Parathyroid adenoma (tissue), 2 donors: ENCODE data around the gene ZDHHC19.

Source experiments
- H2AFZ ChIP-seq: fragments of 300-600 bp; sonication (generic); one replicate; pipeline ENCODE4 v1.7.0; 2017; ENCODE audit warnings: antibody characterized with exemption, mild to moderate bottlenecking
- H3K27ac ChIP-seq: fragments of 300-600 bp; sonication (generic); one replicate; pipeline ENCODE4 v1.7.0; 2017
- H3K27me3 ChIP-seq: fragments of 300-600 bp; sonication (generic); one replicate; pipeline ENCODE4 v1.7.0; 2017; ENCODE audit warnings: low read length; ENCODE audit not compliant: control insufficient read depth, insufficient read depth
- H3K36me3 ChIP-seq: fragments of 300-600 bp; sonication (generic); one replicate; pipeline ENCODE4 v1.7.0; 2017; ENCODE audit warnings: low read length; ENCODE audit not compliant: control insufficient read depth, insufficient read depth
- H3K4me1 ChIP-seq: fragments of 300-600 bp; sonication (generic); one replicate; pipeline ENCODE4 v1.7.0; 2017; ENCODE audit warnings: control low read depth
- H3K4me2 ChIP-seq: fragments of 300-600 bp; sonication (generic); one replicate; pipeline ENCODE4 v1.7.0; 2017; ENCODE audit warnings: low read length
- H3K4me3 ChIP-seq: fragments of 300-600 bp; sonication (generic); one replicate; pipeline ENCODE4 v1.7.0; 2017; ENCODE audit warnings: low read depth, low read length
- H3K79me2 ChIP-seq: fragments of 300-600 bp; sonication (generic); one replicate; pipeline ENCODE4 v1.7.0; 2017; ENCODE audit warnings: control low read depth
- H3K9ac ChIP-seq: fragments of 300-600 bp; sonication (generic); one replicate; pipeline ENCODE4 v1.7.0; 2017; ENCODE audit warnings: mild to moderate bottlenecking
- H3K9me3 ChIP-seq: fragments of 300-600 bp; sonication (generic); one replicate; pipeline ENCODE4 v1.7.0; 2017; ENCODE audit warnings: low read length; ENCODE audit not compliant: control insufficient read depth
- CTCF ChIP-seq: fragments of 300-600 bp; sonication (generic); IDR thresholded peaks from one replicate; pipeline ENCODE4 v1.7.0; 2017; ENCODE audit warnings: antibody characterized with exemption, mild to moderate bottlenecking
- donor health status: primary hyperparathyroidism.

ZDHHC19 gene

GRCh38 chr3:196159526-196159925 lies 51.7 kb downstream of the ZDHHC19 start:
- Histone ChIP-seq H3K27me3 (no peaks in the 10 kb centered on the region), H2AFZ (no peak overlapping the region), H3K36me3 (no peaks in the 10 kb centered on the region), H3K9me3 (no peaks in the 10 kb centered on the region), H3K27ac (no peak overlapping the region), H3K9ac (no peak overlapping the region), H3K4me1 (no peaks in the 10 kb centered on the region), H3K79me2 (no peaks in the 10 kb centered on the region), H3K4me2 (no peak overlapping the region), H3K4me3 (no peak overlapping the region)
- TF ChIP-seq CTCF, result no peak

- H3K4me3 ChIP-seq, result no peak overlapping the region
- H3K4me2 ChIP-seq, result no peak overlapping the region
- no peak overlapping the region for H2AFZ ChIP-seq
- H3K4me1 ChIP-seq, result no peaks in the 10 kb centered on the region
- no peak for TF ChIP-seq CTCF
- H3K9ac ChIP-seq, result no peak overlapping the region
- H3K36me3 ChIP-seq, result no peaks in the 10 kb centered on the region
- no peak overlapping the region for H3K27ac ChIP-seq
- H3K9me3 ChIP-seq, result no peaks in the 10 kb centered on the region
- H3K79me2 ChIP-seq, result no peaks in the 10 kb centered on the region
- H3K27me3 ChIP-seq, result no peaks in the 10 kb centered on the region
Observed at GRCh38 chr3:196156160-196156559, 55.0 kb downstream of the ZDHHC19 start.

- Histone ChIP-seq H3K4me2 (no peak overlapping the region), H3K4me1 (no peaks in the 10 kb centered on the region), H2AFZ (no peak overlapping the region), H3K9ac (no peak overlapping the region), H3K79me2 (no peaks in the 10 kb centered on the region), H3K27me3 (no peaks in the 10 kb centered on the region), H3K27ac (no peak overlapping the region), H3K36me3 (no peaks in the 10 kb centered on the region), H3K4me3 (no peak overlapping the region), H3K9me3 (no peaks in the 10 kb centered on the region)
- TF ChIP-seq CTCF, result no peak
Observed at GRCh38 chr3:196150481-196150880, 60.7 kb downstream of the ZDHHC19 start.

- no peaks in the 10 kb centered on the region for H3K27me3 ChIP-seq
- H2AFZ ChIP-seq, result no peak overlapping the region
- H3K9me3 ChIP-seq, result no peaks in the 10 kb centered on the region
- H3K9ac ChIP-seq, result no peak overlapping the region
- H3K4me3 ChIP-seq, result no peak overlapping the region
- no peaks in the 10 kb centered on the region for H3K4me1 ChIP-seq
- H3K79me2 ChIP-seq, result no peaks in the 10 kb centered on the region
- no peak overlapping the region for H3K27ac ChIP-seq
- no peaks in the 10 kb centered on the region for H3K36me3 ChIP-seq
- TF ChIP-seq CTCF, result no peak
- no peak overlapping the region for H3K4me2 ChIP-seq
Observed at GRCh38 chr3:196149831-196150301, 61.3 kb downstream of the ZDHHC19 start.

GRCh38 chr3:196149375-196149774 lies 61.8 kb downstream of the ZDHHC19 start:
- Histone ChIP-seq H3K27ac (no peak overlapping the region), H3K27me3 (no peaks in the 10 kb centered on the region), H3K36me3 (no peaks in the 10 kb centered on the region), H3K9me3 (no peaks in the 10 kb centered on the region), H3K4me1 (no peaks in the 10 kb centered on the region), H3K9ac (no peak overlapping the region), H3K79me2 (no peaks in the 10 kb centered on the region), H3K4me3 (no peak overlapping the region), H2AFZ (no peak overlapping the region), H3K4me2 (no peak overlapping the region)
- no peak for TF ChIP-seq CTCF
